ENCODE measurements around the gene ELP5. TPM values are rescaled to one million over a fixed set of nuclear protein-coding genes. Genes with fewer than 3 reads are reported as not detected.

ELP5 gene
- total and polyA plus RNA-seq, 2 of the 4 experiments (the other 2 are of a cell fraction), result 39.3 to 46.6 TPM

- H3K56ac ChIP-seq (ENCODE audit: extremely low read depth, insufficient read depth, low read length), result no peak overlapping the region
- intact Hi-C loops (cut with micrococcal nuclease), result no loop called here
- H4K91ac ChIP-seq (ENCODE audit: insufficient read depth, low read depth, low read length), result no peak overlapping the region
- no peak overlapping the region for H2BK120ac ChIP-seq (ENCODE audit: low read depth, low read length)
- no peak for TF ChIP-seq MXI1 (IDR thresholded peaks at IDR 0.05; ENCODE audit: borderline replicate concordance, low read depth, low read length)
- TF ChIP-seq POLR2A (IDR thresholded peaks at IDR 0.05; ENCODE audit: low read depth, low read length), result no peak
- TF ChIP-seq CEBPB (IDR thresholded peaks at IDR 0.05; ENCODE audit: low read depth, low read length), result peak; percentile 86
- TF ChIP-seq NFE2L2 (IDR thresholded peaks at IDR 0.05; ENCODE audit: low read depth, low read length), result no peak
- TF ChIP-seq USF2 (IDR thresholded peaks at IDR 0.05; ENCODE audit: low read depth, low read length), result no peak
- no peak for TF ChIP-seq RCOR1 (IDR thresholded peaks at IDR 0.05; ENCODE audit: insufficient replicate concordance, low read length)
- TF ChIP-seq CHD1 (IDR thresholded peaks at IDR 0.05; ENCODE audit: low read depth, low read length), result no peak
- TF ChIP-seq BHLHE40 (IDR thresholded peaks at IDR 0.05; ENCODE audit: low read depth, low read length), result no peak
- peaks cover 8% of the 10 kb centered on the region for H3K4me1 ChIP-seq (ENCODE audit: control insufficient read depth, insufficient read depth, low read length)
- H2BK5ac ChIP-seq (ENCODE audit: low read depth, low read length, poor library complexity, severe bottlenecking), result no peak overlapping the region
- H4K8ac ChIP-seq (ENCODE audit: low read depth in 2 of 2, low read length in 2 of 2), result no peak overlapping the region
- H2BK15ac ChIP-seq (ENCODE audit: low read depth, low read length), result no peak overlapping the region
- peaks cover 13% of the 10 kb centered on the region; the same call in 1 of the 2 replicates for H3K27me3 ChIP-seq (ENCODE audit: control insufficient read depth, insufficient read depth, low read length)
- H3K9me1 ChIP-seq (ENCODE audit: insufficient read depth, low read length), result peaks cover 10% of the 10 kb centered on the region
- DNase-seq, result peak; percentile 27
- peaks cover 2 to 13% of the 10 kb centered on the region in 2 experiments; a peak in 2 of 4 replicates for H3K79me1 ChIP-seq (ENCODE audit: low read depth in 1 of 2, low read length in 2 of 2)
- no peak overlapping the region for H2BK20ac ChIP-seq (ENCODE audit: low read depth, low read length)
- H4K20me1 ChIP-seq (ENCODE audit: insufficient read depth, low read length), result no peaks in the 10 kb centered on the region
- no peak overlapping the region for H3K4me2 ChIP-seq (ENCODE audit: low read depth, low read length)
- no peak overlapping the region for H4K5ac ChIP-seq (ENCODE audit: low read depth, low read length)
- H3K4ac ChIP-seq (ENCODE audit: low read depth, low read length), result no peak overlapping the region
- no peak overlapping the region for H3K27ac ChIP-seq (ENCODE audit: insufficient read depth, low read length)
- no peak overlapping the region for H3K18ac ChIP-seq (ENCODE audit: low read depth, low read length)
- no peak overlapping the region for H3K14ac ChIP-seq (replicated peaks; ENCODE audit: low read depth, low read length)
- dilution Hi-C loops (cut with HindIII; ENCODE audit: low sequenced_read_pairs, unreplicated experiment), result no loop called here
- peaks cover 32% of the 10 kb centered on the region for H3K36me3 ChIP-seq (ENCODE audit: control insufficient read depth, insufficient read depth, low read length)
- H3K4me3 ChIP-seq (ENCODE audit: insufficient read depth, low read depth, low read length), result no peak overlapping the region
- peak overlapping the region; percentile 5 for H2AK9ac ChIP-seq (replicated peaks; ENCODE audit: low read depth, low read length, poor library complexity)
- no TSS peak for BruUV-seq (replicated peaks)
- in situ Hi-C loops (cut with MboI; ENCODE audit: low sequenced_read_pairs), result no loop called here
- CTCF ChIA-PET, result no interaction called here
- POLR2A ChIA-PET (ENCODE audit: unreplicated experiment), result interaction anchor here (0.6 kb wide), 1 partner anchor 11 kb away, joined by 6 read pairs; no protein-coding TSS in a partner anchor
- no peak overlapping the region for H3K23ac ChIP-seq (ENCODE audit: low read depth, low read length)
- H2AK5ac ChIP-seq (ENCODE audit: low read depth, low read length), result no peak overlapping the region
- H2AFZ ChIP-seq (replicated peaks; ENCODE audit: low read length, poor library complexity), result no peak overlapping the region
- no peak overlapping the region for H3K9ac ChIP-seq (ENCODE audit: low read depth, low read length)
- ATAC-seq (ENCODE audit: low read depth), result no peak
- WGBS, 2 experiments (ENCODE audit: extremely low coverage in 2 of 2, insufficient read length in 1 of 2), result 73% methylated on average over 2 of the region's 7 CpGs; no CpG with 5 or more reads in 1 of the 2 experiments
- no peaks in the 10 kb centered on the region for H3K9me3 ChIP-seq (ENCODE audit: control insufficient read depth, insufficient read depth, low read length)
Measured at GRCh38 chr17:7258731-7259554, 6.9 kb downstream of the ELP5 start.
